ENCODE data around the gene NFYC.

The NFYC gene

DNA sequence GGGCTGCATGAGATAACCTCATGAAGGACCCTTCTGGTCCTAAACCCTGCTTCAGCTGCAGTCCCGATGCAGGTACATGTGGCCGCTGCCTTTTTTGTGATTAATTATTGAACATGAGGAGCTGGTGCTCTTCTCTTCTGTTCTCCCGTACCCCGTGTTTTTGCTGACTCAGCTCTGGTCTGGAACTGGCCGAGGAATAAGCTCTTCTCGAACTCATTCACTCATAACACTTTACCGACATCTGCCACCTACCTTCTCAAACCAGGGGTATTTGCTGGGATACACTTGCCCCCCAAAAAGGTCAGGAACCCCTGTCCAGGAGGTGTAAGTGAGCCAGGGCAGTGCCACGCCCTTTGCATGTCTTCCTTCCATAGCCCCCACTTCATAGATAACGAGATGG is 123.9 kb downstream of the NFYC start:
- no peak for DNase-seq (ENCODE audit: low read depth)
- TF ChIP-seq, protein P1, sequence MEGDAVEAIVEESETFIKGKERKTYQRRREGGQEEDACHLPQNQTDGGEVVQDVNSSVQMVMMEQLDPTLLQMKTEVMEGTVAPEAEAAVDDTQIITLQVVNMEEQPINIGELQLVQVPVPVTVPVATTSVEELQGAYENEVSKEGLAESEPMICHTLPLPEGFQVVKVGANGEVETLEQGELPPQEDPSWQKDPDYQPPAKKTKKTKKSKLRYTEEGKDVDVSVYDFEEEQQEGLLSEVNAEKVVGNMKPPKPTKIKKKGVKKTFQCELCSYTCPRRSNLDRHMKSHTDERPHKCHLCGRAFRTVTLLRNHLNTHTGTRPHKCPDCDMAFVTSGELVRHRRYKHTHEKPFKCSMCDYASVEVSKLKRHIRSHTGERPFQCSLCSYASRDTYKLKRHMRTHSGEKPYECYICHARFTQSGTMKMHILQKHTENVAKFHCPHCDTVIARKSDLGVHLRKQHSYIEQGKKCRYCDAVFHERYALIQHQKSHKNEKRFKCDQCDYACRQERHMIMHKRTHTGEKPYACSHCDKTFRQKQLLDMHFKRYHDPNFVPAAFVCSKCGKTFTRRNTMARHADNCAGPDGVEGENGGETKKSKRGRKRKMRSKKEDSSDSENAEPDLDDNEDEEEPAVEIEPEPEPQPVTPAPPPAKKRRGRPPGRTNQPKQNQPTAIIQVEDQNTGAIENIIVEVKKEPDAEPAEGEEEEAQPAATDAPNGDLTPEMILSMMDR (IDR thresholded peaks at IDR 0.05; ENCODE audit: control insufficient read depth, insufficient read depth, low read depth, low read length, missing control alignments), result no peak
- no peak overlapping the region for H3K4me3 ChIP-seq (ENCODE audit: control insufficient read depth, low read depth, low read length)

DNA sequence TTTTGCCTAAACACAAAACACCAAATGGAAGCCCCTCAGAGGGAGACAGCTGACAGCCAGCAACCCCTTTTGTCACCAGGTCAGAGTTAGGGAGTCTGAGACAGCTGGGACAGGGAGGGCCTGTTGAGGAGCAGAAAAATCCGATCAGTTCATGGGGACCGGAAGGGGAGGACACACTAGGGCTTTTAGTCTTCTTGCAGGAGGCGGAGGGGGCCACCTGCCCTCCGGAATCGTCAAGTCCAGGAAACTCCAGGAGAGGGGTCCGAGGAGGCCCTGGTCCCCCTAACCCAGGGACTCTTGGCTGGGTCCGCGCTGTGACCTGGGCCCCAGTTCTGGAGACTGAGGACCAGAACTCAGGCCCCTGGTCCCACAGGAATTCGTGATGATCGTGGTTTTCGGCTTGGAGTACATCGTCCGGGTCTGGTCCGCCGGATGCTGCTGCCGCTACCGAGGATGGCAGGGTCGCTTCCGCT is 126.3 kb downstream of the NFYC start:
- TF ChIP-seq, protein P1 (IDR thresholded peaks at IDR 0.05; ENCODE audit: control insufficient read depth, insufficient read depth, low read depth, low read length, missing control alignments), result no peak
- no peak for DNase-seq (ENCODE audit: low read depth)
- H3K4me3 ChIP-seq (ENCODE audit: control insufficient read depth, low read depth, low read length), result no peak overlapping the region

DNA sequence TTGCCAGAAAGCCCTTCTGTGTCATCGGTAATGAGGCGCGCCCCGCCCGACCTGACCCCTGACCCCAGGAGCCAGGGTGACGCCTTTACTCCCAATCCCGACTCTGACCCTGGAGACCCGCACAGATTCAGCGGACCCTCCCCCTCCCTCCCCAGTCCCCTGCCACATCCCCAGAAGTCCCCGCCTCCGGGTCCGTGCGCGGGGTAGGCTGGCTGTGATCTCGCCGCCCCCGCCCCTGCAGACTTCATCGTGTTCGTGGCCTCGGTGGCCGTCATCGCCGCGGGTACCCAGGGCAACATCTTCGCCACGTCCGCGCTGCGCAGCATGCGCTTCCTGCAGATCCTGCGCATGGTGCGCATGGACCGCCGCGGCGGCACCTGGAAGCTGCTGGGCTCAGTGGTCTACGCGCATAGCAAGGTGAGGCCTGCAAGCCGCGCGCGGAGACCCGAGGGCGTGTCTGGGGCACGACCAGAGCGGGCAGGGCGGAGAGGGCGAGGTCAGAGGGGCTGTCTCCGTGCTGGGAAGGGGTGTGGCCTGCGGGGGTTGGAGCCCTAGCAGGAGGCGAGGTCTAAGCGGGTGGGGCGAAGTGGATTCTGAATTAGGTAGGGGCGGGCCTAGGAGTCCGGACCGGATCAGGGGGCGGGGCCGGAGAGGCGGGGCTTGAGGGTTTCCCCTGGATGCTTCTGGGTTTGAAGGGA is 126.9 kb downstream of the NFYC start:
- DNase-seq (ENCODE audit: low read depth), result no peak
- TF ChIP-seq, protein P1 (IDR thresholded peaks at IDR 0.05; ENCODE audit: control insufficient read depth, insufficient read depth, low read depth, low read length, missing control alignments), result no peak
- peak overlapping the region; percentile 35 for H3K4me3 ChIP-seq (ENCODE audit: control insufficient read depth, low read depth, low read length)

DNA sequence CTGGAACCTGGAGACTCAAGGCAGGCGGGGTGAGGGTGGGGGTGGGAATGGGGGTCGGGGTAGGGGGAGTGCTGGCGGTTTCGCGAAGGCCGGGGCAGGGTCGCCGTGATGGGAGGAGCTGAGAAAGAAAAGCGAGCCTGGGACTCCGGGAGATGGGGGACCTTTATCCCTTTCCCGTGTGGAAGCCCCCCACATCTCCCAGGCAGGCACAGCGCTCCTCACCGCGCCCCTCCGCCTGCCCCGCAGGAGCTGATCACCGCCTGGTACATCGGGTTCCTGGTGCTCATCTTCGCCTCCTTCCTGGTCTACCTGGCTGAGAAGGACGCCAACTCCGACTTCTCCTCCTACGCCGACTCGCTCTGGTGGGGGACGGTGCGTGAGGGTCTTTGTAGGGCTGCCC is 127.6 kb downstream of the NFYC start:
- TF ChIP-seq, protein P1 (IDR thresholded peaks at IDR 0.05; ENCODE audit: control insufficient read depth, insufficient read depth, low read depth, low read length, missing control alignments), result no peak
- H3K4me3 ChIP-seq (ENCODE audit: control insufficient read depth, low read depth, low read length), result no peak overlapping the region
- no peak for DNase-seq (ENCODE audit: low read depth)

DNA sequence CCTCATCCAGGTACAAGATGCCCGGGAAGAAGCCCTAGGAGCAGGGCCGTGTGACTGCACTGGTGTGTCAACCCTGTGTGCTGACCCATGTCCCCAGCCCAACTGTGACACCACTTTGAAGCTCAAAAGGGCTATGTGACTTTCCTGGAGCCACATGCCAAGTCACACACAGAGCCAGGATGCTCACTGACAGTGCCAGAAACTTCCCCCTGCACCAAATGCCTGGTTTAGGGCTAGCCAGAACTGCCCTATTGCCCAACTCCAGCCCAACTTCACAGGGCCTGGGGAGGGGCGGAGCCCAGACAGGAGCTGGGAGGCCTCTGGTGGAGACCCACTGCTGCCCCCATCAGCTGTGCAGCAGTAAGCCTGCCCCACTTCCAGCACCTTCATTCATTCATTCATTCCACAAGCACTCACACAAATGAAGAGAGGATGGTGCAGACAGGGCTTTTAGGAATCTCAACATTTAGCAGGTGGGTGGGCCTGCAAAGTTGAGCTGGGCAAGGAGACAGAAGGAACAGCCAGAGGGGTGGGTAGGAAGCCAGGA is 128.8 kb downstream of the NFYC start:
- DNase-seq (ENCODE audit: low read depth), result no peak
- TF ChIP-seq, protein P1 (IDR thresholded peaks at IDR 0.05; ENCODE audit: control insufficient read depth, insufficient read depth, low read depth, low read length, missing control alignments), result no peak
- H3K4me3 ChIP-seq (ENCODE audit: control insufficient read depth, low read depth, low read length), result no peak overlapping the region

All from AG09309 (cell line).